Measurements from ENCODE around the gene PCSK9. TPM values are rescaled to one million over a fixed set of nuclear protein-coding genes. Genes with fewer than 3 reads are reported as not detected.

PCSK9 gene
- polyA plus RNA-seq, 1 experiment: 0.11 TPM

DNA sequence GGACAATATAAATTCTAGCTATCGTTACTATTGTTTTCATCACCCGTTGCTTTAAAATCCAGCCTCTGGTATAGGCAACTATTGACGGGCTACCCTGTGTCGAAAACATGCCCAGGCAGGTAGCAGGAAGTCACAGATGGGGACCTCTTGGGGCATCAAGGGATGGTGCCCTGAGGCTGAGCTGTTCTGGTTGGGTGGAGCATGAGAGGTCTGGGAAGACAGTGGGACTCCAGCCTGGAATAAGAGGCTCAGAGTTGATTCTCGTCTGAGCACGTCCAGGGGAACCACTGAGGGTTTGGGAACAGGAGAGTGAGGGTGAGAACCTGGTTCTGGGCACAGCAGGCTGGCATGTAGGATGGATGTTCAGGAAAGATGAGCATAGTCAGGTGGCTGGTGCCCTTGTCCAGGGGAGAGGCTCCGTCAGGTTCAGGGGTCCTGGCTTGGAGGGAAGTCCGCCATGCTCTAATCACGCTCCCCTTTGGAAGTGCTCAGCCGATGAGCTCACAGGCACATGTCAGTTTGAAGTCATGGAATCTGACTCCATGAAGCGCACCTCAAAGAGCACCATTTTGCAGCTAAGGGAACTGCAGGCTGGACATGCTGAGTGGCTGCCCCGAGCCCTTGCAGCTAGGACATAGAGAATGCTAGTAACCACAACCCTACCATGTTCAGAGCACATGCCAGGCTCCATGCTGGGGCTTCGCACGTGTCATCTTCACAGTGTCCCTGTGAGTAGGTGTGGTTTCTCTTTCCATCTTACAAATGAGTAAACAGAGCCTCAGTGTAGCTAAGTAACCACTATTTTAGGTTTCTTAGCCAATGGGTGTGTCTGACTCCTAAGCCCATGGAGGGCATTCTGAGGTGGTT lies 21.0 kb downstream of the PCSK9 start:
- Histone ChIP-seq H3K4me3 (ENCODE audit: low read depth, low read length) (no peak overlapping the region), H3K27me3 (ENCODE audit: control insufficient read depth, insufficient read depth, low read length) (no peaks in the 10 kb centered on the region), H3K36me3 (ENCODE audit: control insufficient read depth, insufficient read depth, low read length) (no peaks in the 10 kb centered on the region)
- TF ChIP-seq, protein P1, sequence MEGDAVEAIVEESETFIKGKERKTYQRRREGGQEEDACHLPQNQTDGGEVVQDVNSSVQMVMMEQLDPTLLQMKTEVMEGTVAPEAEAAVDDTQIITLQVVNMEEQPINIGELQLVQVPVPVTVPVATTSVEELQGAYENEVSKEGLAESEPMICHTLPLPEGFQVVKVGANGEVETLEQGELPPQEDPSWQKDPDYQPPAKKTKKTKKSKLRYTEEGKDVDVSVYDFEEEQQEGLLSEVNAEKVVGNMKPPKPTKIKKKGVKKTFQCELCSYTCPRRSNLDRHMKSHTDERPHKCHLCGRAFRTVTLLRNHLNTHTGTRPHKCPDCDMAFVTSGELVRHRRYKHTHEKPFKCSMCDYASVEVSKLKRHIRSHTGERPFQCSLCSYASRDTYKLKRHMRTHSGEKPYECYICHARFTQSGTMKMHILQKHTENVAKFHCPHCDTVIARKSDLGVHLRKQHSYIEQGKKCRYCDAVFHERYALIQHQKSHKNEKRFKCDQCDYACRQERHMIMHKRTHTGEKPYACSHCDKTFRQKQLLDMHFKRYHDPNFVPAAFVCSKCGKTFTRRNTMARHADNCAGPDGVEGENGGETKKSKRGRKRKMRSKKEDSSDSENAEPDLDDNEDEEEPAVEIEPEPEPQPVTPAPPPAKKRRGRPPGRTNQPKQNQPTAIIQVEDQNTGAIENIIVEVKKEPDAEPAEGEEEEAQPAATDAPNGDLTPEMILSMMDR (IDR thresholded peaks at IDR 0.05; ENCODE audit: insufficient read depth, low read depth, low read length): no peak
- DNase-seq (ENCODE audit: low read depth): no peak
- POLR2A ChIA-PET: no interaction called here
- CTCF ChIA-PET: interaction anchor here (0.7 to 2.2 kb wide), 3 partner anchors 11 to 83 kb away, joined by 3 to 8 read pairs (median 3); no protein-coding TSS in a partner anchor

DNA sequence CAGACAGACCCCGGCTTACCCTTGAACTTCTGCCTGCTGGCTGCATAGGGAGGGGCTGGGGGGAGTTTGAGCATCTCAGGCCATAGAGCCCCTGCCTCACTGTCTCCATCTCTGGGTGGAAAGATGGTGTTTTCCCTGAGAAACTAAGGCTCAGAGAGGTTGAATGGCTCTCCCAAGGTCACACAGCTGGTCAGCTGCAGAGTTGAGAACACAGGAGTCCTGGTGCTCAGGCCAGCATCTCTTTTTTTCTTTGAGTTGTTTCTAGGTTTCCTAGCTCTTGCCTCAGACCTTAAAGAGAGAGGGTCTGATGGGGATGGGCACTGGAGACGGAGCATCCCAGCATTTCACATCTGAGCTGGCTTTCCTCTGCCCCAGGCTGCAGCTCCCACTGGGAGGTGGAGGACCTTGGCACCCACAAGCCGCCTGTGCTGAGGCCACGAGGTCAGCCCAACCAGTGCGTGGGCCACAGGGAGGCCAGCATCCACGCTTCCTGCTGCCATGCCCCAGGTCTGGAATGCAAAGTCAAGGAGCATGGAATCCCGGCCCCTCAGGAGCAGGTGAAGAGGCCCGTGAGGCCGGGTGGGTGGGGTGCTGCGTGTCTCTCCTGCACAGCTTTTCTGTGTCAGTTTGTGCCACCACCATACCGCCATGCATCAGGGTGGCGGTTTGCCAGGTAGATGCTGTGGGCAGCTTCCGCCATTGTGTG lies 21.8 kb downstream of the PCSK9 start:
- POLR2A ChIA-PET: no interaction called here
- CTCF ChIA-PET: interaction anchor here (1.5 to 2.2 kb wide), 2 partner anchors 13 to 82 kb away, joined by 3 to 8 read pairs; no protein-coding TSS in a partner anchor
- no peak for DNase-seq (ENCODE audit: low read depth)

DNA sequence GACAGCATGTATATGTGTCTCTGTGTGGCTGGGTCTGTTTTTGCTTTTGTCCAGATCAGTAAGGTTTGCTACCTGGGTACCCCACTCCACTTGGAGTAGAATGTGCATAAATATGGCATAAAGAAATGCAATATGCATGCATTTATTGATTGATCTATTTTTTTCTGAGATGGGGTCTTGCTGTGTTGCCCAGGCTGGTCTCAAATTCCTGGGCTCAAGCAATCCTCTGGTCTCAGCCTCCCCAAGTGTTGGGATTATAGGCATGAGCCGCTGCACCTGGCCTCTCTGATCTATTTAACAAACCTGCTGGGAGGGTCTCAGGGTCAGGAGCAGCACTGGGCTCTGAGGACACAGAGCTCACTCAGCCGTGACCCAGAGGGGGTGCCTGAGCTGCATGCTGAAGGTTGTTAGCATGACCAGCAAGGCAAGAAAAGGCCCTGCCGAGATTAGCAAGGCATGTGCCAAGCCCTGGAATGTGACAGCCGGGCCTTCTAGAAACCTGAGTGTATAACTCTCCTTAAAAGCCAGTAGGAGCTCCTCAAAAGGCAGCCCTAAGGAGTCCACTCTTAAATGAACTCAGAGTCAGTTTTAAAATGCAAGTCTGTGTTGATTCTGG lies 22.5 kb downstream of the PCSK9 start:
- TF ChIP-seq, protein P1 (IDR thresholded peaks at IDR 0.05; ENCODE audit: insufficient read depth, low read depth, low read length): no peak
- no peak for DNase-seq (ENCODE audit: low read depth)
- Histone ChIP-seq H3K27me3 (ENCODE audit: control insufficient read depth, insufficient read depth, low read length) (no peaks in the 10 kb centered on the region), H3K36me3 (ENCODE audit: control insufficient read depth, insufficient read depth, low read length) (peaks cover 2% of the 10 kb centered on the region), H3K4me3 (ENCODE audit: low read depth, low read length) (no peak overlapping the region)
- POLR2A ChIA-PET: interaction anchor here (0.5 kb wide), 1 partner anchor 734 kb away, joined by 5 read pairs; no protein-coding TSS in a partner anchor
- CTCF ChIA-PET: interaction anchor here (1.5 kb wide), 1 partner anchor 81 kb away, joined by 3 read pairs; no protein-coding TSS in a partner anchor

More for the DNA sequence above, 21.8 kb downstream of the PCSK9 start:
- Histone ChIP-seq H3K4me3 (ENCODE audit: low read depth, low read length) (no peak overlapping the region), H3K36me3 (ENCODE audit: control insufficient read depth, insufficient read depth, low read length) (no peaks in the 10 kb centered on the region), H3K27me3 (ENCODE audit: control insufficient read depth, insufficient read depth, low read length) (no peaks in the 10 kb centered on the region)
- TF ChIP-seq, protein P1 (IDR thresholded peaks at IDR 0.05; ENCODE audit: insufficient read depth, low read depth, low read length): no peak

DNA sequence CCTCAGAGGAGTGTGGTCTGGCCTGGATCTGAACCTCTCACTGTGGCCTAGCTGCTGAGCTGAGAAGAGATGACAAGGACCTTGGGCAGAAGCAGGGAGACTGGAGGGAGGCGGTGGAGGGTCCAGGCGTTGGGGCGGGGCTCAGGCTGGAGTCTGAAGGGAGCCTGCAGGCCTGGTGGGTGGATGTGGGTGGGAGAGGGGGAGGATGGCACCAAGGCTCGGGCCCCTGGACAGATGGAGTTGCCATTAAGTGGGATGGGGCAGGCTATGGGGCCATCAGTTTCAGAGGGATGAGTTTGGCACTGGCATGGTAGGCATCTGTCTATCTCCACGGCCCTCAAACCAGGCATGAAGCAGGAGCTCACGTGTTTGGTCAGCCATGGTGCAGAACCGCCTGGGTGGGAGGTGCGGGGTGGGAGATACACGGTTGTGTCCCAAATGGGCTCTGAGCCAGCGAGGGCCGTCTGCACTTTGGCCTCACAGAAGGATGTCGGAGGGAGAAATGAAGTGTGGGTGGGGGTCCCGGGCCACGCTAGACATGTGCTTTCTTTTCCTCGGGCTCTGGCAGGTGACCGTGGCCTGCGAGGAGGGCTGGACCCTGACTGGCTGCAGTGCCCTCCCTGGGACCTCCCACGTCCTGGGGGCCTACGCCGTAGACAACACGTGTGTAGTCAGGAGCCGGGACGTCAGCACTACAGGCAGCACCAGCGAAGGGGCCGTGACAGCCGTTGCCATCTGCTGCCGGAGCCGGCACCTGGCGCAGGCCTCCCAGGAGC lies 23.6 kb downstream of the PCSK9 start:
- ChIA-PET POLR2A (no interaction called here), CTCF (interaction anchor here (0.8 kb wide), 1 partner anchor 9 kb away, joined by 3 read pairs; no protein-coding TSS in a partner anchor)
- Histone ChIP-seq H3K27me3 (ENCODE audit: control insufficient read depth, insufficient read depth, low read length) (no peaks in the 10 kb centered on the region), H3K36me3 (ENCODE audit: control insufficient read depth, insufficient read depth, low read length) (peaks cover 2% of the 10 kb centered on the region), H3K4me3 (ENCODE audit: low read depth, low read length) (no peak overlapping the region)
- TF ChIP-seq, protein P1 (IDR thresholded peaks at IDR 0.05; ENCODE audit: insufficient read depth, low read depth, low read length): no peak
- no peak for DNase-seq (ENCODE audit: low read depth)

Measured in BJ (cell line).